Gastroesophageal sphincter (tissue), 3 donors: ENCODE measurements around the gene EDN1.

Source experiments
- EP300 ChIP-seq: sonication (generic); formaldehyde crosslinking; IDR thresholded peaks from one replicate; pipeline ENCODE4 v1.6.1; 2017; ENCODE audit warnings: antibody characterized with exemption, mild to moderate bottlenecking
- POLR2A ChIP-seq, 2 donors: fragments of 450-650 bp; IDR thresholded peaks; one replicate each; pipeline ENCODE4 v1.6.1; 2017; ENCODE audit warnings: antibody characterized with exemption in 2 of 2, mild to moderate bottlenecking in 2 of 2, moderate library complexity in 1 of 2
- POLR2AphosphoS5 ChIP-seq: sonication (generic); formaldehyde crosslinking; IDR thresholded peaks from one replicate; pipeline ENCODE4 v1.6.1; 2017; ENCODE audit warnings: antibody characterized with exemption
- TF ChIP-seq, protein P1 (sequence below), 4 experiments: fragments of 200-600 bp in 2 of 4; fragments of 450-650 bp in 2 of 4; sonication (generic) in 1 of 4; IDR thresholded peaks; one replicate each; pipeline ENCODE4 v1.5.1; 2017 to 2019; ENCODE audit warnings: antibody characterized with exemption in 4 of 4, mild to moderate bottlenecking in 2 of 4, moderate library complexity in 2 of 4

DNA sequence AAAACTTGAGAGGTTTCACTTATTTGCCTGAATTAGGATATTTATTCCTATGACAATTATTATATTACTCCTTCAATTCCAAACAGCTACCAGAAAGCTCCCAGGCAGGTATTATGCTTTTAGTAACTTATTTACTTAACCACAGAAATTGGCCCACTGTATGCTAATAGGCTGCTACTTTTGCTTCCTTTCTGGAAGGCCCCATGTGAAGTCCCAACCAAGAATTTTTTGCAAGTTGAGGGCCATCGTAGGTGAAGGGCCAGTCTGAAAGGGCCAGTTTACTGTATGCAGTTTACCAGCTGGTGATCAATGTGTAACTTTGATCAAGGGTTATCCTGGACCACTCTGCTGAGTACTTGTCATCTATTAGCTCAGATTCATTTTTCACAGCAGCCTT, 45.0 kb downstream of the EDN1 start:
- TF ChIP-seq, protein P1, sequence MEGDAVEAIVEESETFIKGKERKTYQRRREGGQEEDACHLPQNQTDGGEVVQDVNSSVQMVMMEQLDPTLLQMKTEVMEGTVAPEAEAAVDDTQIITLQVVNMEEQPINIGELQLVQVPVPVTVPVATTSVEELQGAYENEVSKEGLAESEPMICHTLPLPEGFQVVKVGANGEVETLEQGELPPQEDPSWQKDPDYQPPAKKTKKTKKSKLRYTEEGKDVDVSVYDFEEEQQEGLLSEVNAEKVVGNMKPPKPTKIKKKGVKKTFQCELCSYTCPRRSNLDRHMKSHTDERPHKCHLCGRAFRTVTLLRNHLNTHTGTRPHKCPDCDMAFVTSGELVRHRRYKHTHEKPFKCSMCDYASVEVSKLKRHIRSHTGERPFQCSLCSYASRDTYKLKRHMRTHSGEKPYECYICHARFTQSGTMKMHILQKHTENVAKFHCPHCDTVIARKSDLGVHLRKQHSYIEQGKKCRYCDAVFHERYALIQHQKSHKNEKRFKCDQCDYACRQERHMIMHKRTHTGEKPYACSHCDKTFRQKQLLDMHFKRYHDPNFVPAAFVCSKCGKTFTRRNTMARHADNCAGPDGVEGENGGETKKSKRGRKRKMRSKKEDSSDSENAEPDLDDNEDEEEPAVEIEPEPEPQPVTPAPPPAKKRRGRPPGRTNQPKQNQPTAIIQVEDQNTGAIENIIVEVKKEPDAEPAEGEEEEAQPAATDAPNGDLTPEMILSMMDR (IDR thresholded peaks at IDR 0.05): no peak
- TF ChIP-seq POLR2A (IDR thresholded peaks at IDR 0.05) (no peak), POLR2AphosphoS5 (no peak), EP300 (no peak)
